ENCODE measurements around the gene SETMAR. TPM values are rescaled to one million over a fixed set of nuclear protein-coding genes. Genes with fewer than 3 reads are reported as not detected.
A peak's percentile ranks its signal among the peaks of the same experiment; 100 is the strongest.

The SETMAR gene
- total and polyA plus RNA-seq, 11 donors: 6.2 to 20.2 (median 13.8) TPM

- Histone ChIP-seq H3K27ac (no peak overlapping the region), H3K27me3 (no peaks in the 10 kb centered on the region), H3K36me3 (no peaks in the 10 kb centered on the region), H3K4me3 (no peak overlapping the region), H3K9me3 (no peaks in the 10 kb centered on the region), H3K4me1 (peaks cover 0 to 16% (median 0%) of the 10 kb centered on the region in 12 donors)
- intact Hi-C loops (cut with DNase I): loop anchor here in 5 of 10 donors (5.0 to 10.0 kb wide), 2 partner anchors 267 to 1070 kb away; no protein-coding TSS in a partner anchor
- no peak for TF ChIP-seq POLR2A (IDR thresholded peaks at IDR 0.05)
- TF ChIP-seq, protein P1, sequence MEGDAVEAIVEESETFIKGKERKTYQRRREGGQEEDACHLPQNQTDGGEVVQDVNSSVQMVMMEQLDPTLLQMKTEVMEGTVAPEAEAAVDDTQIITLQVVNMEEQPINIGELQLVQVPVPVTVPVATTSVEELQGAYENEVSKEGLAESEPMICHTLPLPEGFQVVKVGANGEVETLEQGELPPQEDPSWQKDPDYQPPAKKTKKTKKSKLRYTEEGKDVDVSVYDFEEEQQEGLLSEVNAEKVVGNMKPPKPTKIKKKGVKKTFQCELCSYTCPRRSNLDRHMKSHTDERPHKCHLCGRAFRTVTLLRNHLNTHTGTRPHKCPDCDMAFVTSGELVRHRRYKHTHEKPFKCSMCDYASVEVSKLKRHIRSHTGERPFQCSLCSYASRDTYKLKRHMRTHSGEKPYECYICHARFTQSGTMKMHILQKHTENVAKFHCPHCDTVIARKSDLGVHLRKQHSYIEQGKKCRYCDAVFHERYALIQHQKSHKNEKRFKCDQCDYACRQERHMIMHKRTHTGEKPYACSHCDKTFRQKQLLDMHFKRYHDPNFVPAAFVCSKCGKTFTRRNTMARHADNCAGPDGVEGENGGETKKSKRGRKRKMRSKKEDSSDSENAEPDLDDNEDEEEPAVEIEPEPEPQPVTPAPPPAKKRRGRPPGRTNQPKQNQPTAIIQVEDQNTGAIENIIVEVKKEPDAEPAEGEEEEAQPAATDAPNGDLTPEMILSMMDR (IDR thresholded peaks at IDR 0.05): peak in 11 of 12 donors; percentile 13 to 58 (median 39)
- DNase-seq (no peak), ATAC-seq (no peak)
- 27 to 38% (median 33%) methylated on average over 4 of the region's 4 CpGs for WGBS, 4 donors
These were observed 31.3 kb upstream of the SETMAR start for GRCh38 chr3:4271834-4272233.

DNA sequence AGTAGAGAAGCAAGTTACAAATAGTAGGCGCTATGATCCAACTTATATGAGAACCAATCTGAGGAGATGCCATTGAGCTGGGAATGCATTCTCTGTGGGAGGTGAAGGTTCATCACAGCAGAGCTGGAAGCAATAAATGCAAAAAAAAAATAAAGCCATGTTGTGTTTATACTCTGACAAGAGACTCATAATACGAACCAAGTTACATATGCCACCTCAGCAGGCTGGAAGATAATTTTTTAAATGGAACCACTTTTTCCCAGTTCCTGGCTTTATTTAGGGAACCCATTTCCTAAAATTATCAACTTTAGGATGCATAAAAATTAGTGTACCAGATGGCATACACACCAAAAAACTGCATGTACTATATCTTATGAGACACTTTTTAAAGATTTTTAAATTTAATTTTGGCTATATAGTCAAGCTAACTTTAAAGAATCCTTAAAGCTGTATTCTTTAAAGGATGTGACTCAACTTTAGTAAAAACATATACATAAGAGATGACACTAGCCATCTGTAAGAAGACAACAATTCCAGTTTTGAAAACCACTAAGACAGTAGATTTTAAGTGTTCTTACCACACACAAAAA is 23.6 kb upstream of the SETMAR start:
- Histone ChIP-seq H3K27me3 (no peaks in the 10 kb centered on the region), H3K4me1 (no peaks in the 10 kb centered on the region), H3K36me3 (no peaks in the 10 kb centered on the region), H3K4me3 (no peak overlapping the region), H3K27ac (no peak overlapping the region), H3K9me3 (no peaks in the 10 kb centered on the region)
- TF ChIP-seq, protein P1 (IDR thresholded peaks at IDR 0.05): no peak
- no peak for TF ChIP-seq POLR2A (IDR thresholded peaks at IDR 0.05)
- ATAC-seq: no peak
- intact Hi-C loops (cut with DNase I): loop anchor here in 1 of 10 donors (10.0 kb wide), 1 partner anchor 275 kb away; no protein-coding TSS in a partner anchor
- DNase-seq: no peak
- 92 to 94% (median 94%) methylated on average over 2 of the region's 2 CpGs for WGBS, 4 donors

DNA sequence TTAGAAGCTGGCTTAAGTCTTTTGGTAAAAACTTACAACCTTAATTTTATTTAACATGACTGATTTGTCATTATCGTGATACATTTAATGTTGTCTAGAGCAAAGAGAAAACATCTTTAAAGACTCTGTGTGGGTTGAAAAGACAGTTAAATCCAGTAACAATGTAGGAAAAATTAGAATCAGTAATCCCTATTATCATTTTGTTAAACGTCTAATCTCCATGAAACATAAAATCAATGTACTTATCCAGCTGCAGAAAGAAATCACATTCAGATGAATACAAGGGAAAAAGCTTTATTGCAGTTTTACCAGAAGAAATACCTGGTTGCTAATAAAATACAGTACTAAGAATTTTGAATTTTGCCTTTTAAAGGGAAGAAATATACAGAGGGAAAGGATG is 21.2 kb upstream of the SETMAR start:
- Histone ChIP-seq H3K4me1 (no peaks in the 10 kb centered on the region), H3K4me3 (no peak overlapping the region), H3K36me3 (no peaks in the 10 kb centered on the region), H3K27ac (no peak overlapping the region), H3K9me3 (no peaks in the 10 kb centered on the region), H3K27me3 (no peaks in the 10 kb centered on the region)
- DNase-seq (no peak), ATAC-seq (no peak)
- 45 to 70% (median 47%) methylated on average over 2 of the region's 2 CpGs for WGBS, 4 donors
- TF ChIP-seq POLR2A (IDR thresholded peaks at IDR 0.05): no peak
- TF ChIP-seq, protein P1 (IDR thresholded peaks at IDR 0.05): no peak
- intact Hi-C loops (cut with DNase I): no loop called here

- WGBS, 4 donors: 62 to 74% (median 68%) methylated on average over 4 of the region's 4 CpGs
- no peaks in the 10 kb centered on the region for H3K9me3 ChIP-seq
- ATAC-seq (no peak), DNase-seq (no peak)
- no peaks in the 10 kb centered on the region for H3K4me1 ChIP-seq
- H3K27me3 ChIP-seq: no peaks in the 10 kb centered on the region
- TF ChIP-seq, protein P1 (IDR thresholded peaks at IDR 0.05): no peak
- intact Hi-C loops (cut with DNase I): loop anchor here in 1 of 10 donors (5.0 kb wide), 1 partner anchor 1083 kb away; no protein-coding TSS in a partner anchor
- no peaks in the 10 kb centered on the region for H3K36me3 ChIP-seq
- H3K4me3 ChIP-seq: no peak overlapping the region
- no peak overlapping the region for H3K27ac ChIP-seq
These were observed 18.3 kb upstream of the SETMAR start for GRCh38 chr3:4284865-4285264.

Data from heart left ventricle (tissue), 16 donors.